ENCODE data around the gene C3orf70. TPM values are rescaled to one million over a fixed set of nuclear protein-coding genes. Genes with fewer than 3 reads are reported as not detected.

Gene C3orf70
- total RNA-seq, 1 donor from 2014 or later: 5.7 TPM

GRCh38 chr3:185162634-185163033, 9.8 kb upstream of the C3orf70 start:
- Histone ChIP-seq H3K27me3 (ENCODE audit: insufficient read depth, low read length) (peaks cover 3% of the 10 kb centered on the region), H3K4me1 (ENCODE audit: insufficient read depth, low read length) (no peaks in the 10 kb centered on the region), H3K4me3 (ENCODE audit: insufficient read depth, low read depth, low read length) (no peak overlapping the region), H2AFZ (ENCODE audit: low read depth, low read length) (no peak overlapping the region), H3K27ac (ENCODE audit: low read depth, low read length) (no peak overlapping the region), H3K79me2 (ENCODE audit: insufficient read depth, low read length) (no peaks in the 10 kb centered on the region), H3K36me3 (ENCODE audit: insufficient read depth, low read length) (no peaks in the 10 kb centered on the region), H3K9ac (ENCODE audit: low read length) (no peak overlapping the region), H3K9me3 (ENCODE audit: insufficient read depth, low read depth, low read length) (no peaks in the 10 kb centered on the region), H4K20me1 (ENCODE audit: insufficient read depth, low read length) (no peaks in the 10 kb centered on the region), H3K4me2 (ENCODE audit: low read length) (no peak overlapping the region)
- Mint-ChIP-seq H3K9me3 (ENCODE audit: unreplicated experiment) (peaks cover 1% of the 10 kb centered on the region), H3K27me3 (ENCODE audit: low read depth, unreplicated experiment) (peaks cover 31% of the 10 kb centered on the region), H3K27ac (ENCODE audit: unreplicated experiment) (no peak overlapping the region), H3K36me3 (ENCODE audit: low read depth, unreplicated experiment) (no peaks in the 10 kb centered on the region), H3K4me1 (ENCODE audit: low read depth, unreplicated experiment) (no peaks in the 10 kb centered on the region), H3K4me3 (ENCODE audit: unreplicated experiment) (no peak overlapping the region)
- TF ChIP-seq CTCF (IDR thresholded peaks at IDR 0.05; ENCODE audit: insufficient read depth, low read depth, low read length) (no peak), EZH2 (IDR thresholded peaks at IDR 0.05; ENCODE audit: insufficient read depth, low read length) (no peak)
- no peak for FAIRE-seq
- DNase-seq (ENCODE audit: low read depth): no peak

- no peak for TF ChIP-seq EZH2 (IDR thresholded peaks at IDR 0.05; ENCODE audit: insufficient read depth, low read length)
- TF ChIP-seq CTCF (IDR thresholded peaks at IDR 0.05; ENCODE audit: insufficient read depth, low read depth, low read length): no peak
- Histone ChIP-seq H3K36me3 (ENCODE audit: insufficient read depth, low read length) (no peaks in the 10 kb centered on the region), H3K79me2 (ENCODE audit: insufficient read depth, low read length) (no peaks in the 10 kb centered on the region), H3K9me3 (ENCODE audit: insufficient read depth, low read depth, low read length) (no peaks in the 10 kb centered on the region), H3K9ac (ENCODE audit: low read length) (no peak overlapping the region), H3K27ac (ENCODE audit: low read depth, low read length) (no peak overlapping the region), H3K4me1 (ENCODE audit: insufficient read depth, low read length) (no peaks in the 10 kb centered on the region), H3K4me2 (ENCODE audit: low read length) (no peak overlapping the region), H2AFZ (ENCODE audit: low read depth, low read length) (no peak overlapping the region), H3K4me3 (ENCODE audit: insufficient read depth, low read depth, low read length) (no peak overlapping the region), H3K27me3 (ENCODE audit: insufficient read depth, low read length) (peaks cover 10% of the 10 kb centered on the region), H4K20me1 (ENCODE audit: insufficient read depth, low read length) (no peaks in the 10 kb centered on the region)
- Mint-ChIP-seq H3K27ac (ENCODE audit: unreplicated experiment) (no peak overlapping the region), H3K4me1 (ENCODE audit: low read depth, unreplicated experiment) (no peaks in the 10 kb centered on the region), H3K36me3 (ENCODE audit: low read depth, unreplicated experiment) (no peaks in the 10 kb centered on the region), H3K9me3 (ENCODE audit: unreplicated experiment) (peaks cover 1% of the 10 kb centered on the region), H3K27me3 (ENCODE audit: low read depth, unreplicated experiment) (peaks cover 31% of the 10 kb centered on the region), H3K4me3 (ENCODE audit: unreplicated experiment) (no peak overlapping the region)
- DNase-seq (ENCODE audit: low read depth) (no peak), FAIRE-seq (no peak)
Measured at GRCh38 chr3:185161761-185162160, 8.9 kb upstream of the C3orf70 start.

- Histone ChIP-seq H3K9me3 (ENCODE audit: insufficient read depth, low read depth, low read length) (no peaks in the 10 kb centered on the region), H3K36me3 (ENCODE audit: insufficient read depth, low read length) (no peaks in the 10 kb centered on the region), H3K4me2 (ENCODE audit: low read length) (no peak overlapping the region), H4K20me1 (ENCODE audit: insufficient read depth, low read length) (no peaks in the 10 kb centered on the region), H3K79me2 (ENCODE audit: insufficient read depth, low read length) (no peaks in the 10 kb centered on the region), H3K4me3 (ENCODE audit: insufficient read depth, low read depth, low read length) (no peak overlapping the region), H3K27me3 (ENCODE audit: insufficient read depth, low read length) (peaks cover 21% of the 10 kb centered on the region), H3K27ac (ENCODE audit: low read depth, low read length) (no peak overlapping the region), H2AFZ (ENCODE audit: low read depth, low read length) (no peak overlapping the region), H3K9ac (ENCODE audit: low read length) (no peak overlapping the region), H3K4me1 (ENCODE audit: insufficient read depth, low read length) (peaks cover 5% of the 10 kb centered on the region)
- TF ChIP-seq CTCF (IDR thresholded peaks at IDR 0.05; ENCODE audit: insufficient read depth, low read depth, low read length) (no peak), EZH2 (IDR thresholded peaks at IDR 0.05; ENCODE audit: insufficient read depth, low read length) (no peak)
- Mint-ChIP-seq H3K27ac (ENCODE audit: unreplicated experiment) (no peak overlapping the region), H3K4me3 (ENCODE audit: unreplicated experiment) (no peak overlapping the region), H3K4me1 (ENCODE audit: low read depth, unreplicated experiment) (no peaks in the 10 kb centered on the region), H3K36me3 (ENCODE audit: low read depth, unreplicated experiment) (no peaks in the 10 kb centered on the region), H3K9me3 (ENCODE audit: unreplicated experiment) (no peaks in the 10 kb centered on the region), H3K27me3 (ENCODE audit: low read depth, unreplicated experiment) (peaks cover 17% of the 10 kb centered on the region)
- FAIRE-seq (no peak), DNase-seq (ENCODE audit: low read depth) (no peak)
Measured at GRCh38 chr3:185157347-185157746, 4.5 kb upstream of the C3orf70 start.
